ENCODE results near the gene ZNF77. TPM values are rescaled to one million over a fixed set of nuclear protein-coding genes. Genes with fewer than 3 reads are reported as not detected.
"Not testable (repeated sequence)": the region's sequence is repeated elsewhere in the genome, so short reads cannot be mapped to it uniquely, and the experiment has no call there.

Gene ZNF77
- total RNA-seq, 1 experiment from 2014 or later: 5.9 TPM

- DNase-seq (ENCODE audit: low read depth, low spot score); RAD21 ChIA-PET (ENCODE audit: low non-redundant PET in 1 of 2, low total read pairs in 2 of 2, uncharacterized antibody in 2 of 2, unreplicated experiment in 2 of 2); H3K27me3 ChIP-seq (ENCODE audit: insufficient read depth, low read length); ATAC-seq; H3K4me3 ChIP-seq (replicated peaks in 1 of 2; ENCODE audit: low read depth in 1 of 2, low read length in 2 of 2); CTCF ChIA-PET; POLR2A ChIA-PET; H2AFZ ChIP-seq (ENCODE audit: low read depth, low read length, poor library complexity, severe bottlenecking); H3K9ac ChIP-seq (ENCODE audit: low read length); H3K4me1 ChIP-seq (ENCODE audit: control insufficient read depth in 1 of 2, insufficient read depth in 2 of 2, low read length in 2 of 2); H3K9me2 ChIP-seq (ENCODE audit: insufficient read depth); H3K4me2 ChIP-seq (ENCODE audit: low read length); H4K20me1 ChIP-seq (ENCODE audit: insufficient read depth); H3K27ac ChIP-seq (ENCODE audit: low read depth, low read length); BruUV-seq (replicated peaks): not testable (repeated sequence)
- Histone ChIP-seq H3K79me2 (ENCODE audit: insufficient read depth, low read length) (peaks cover 11% of the 10 kb centered on the region; the same call in 1 of the 2 replicates), H3K9me3 (ENCODE audit: control insufficient read depth in 1 of 2, insufficient read depth in 1 of 2, low read depth in 1 of 2, low read length in 2 of 2) (peaks cover 31 to 33% of the 10 kb centered on the region in 2 experiments; a peak in 3 of 4 replicates), H3K36me3 (ENCODE audit: control insufficient read depth in 1 of 2, insufficient read depth in 2 of 2, low read length in 2 of 2) (peaks cover 4 to 53% of the 10 kb centered on the region in 2 experiments)
- intact Hi-C loops (cut with micrococcal nuclease): loop anchor here (10.0 kb wide), 1 partner anchor 91 kb away; the partner anchor contains the start of gene ZNF555
Observed at GRCh38 chr19:2935863-2936262, 8.9 kb downstream of the ZNF77 start.

GRCh38 chr19:2933490-2933910, 11.3 kb downstream of the ZNF77 start:
- BruUV-seq (replicated peaks): no TSS peak
- H3K79me2 ChIP-seq (ENCODE audit: insufficient read depth, low read length): no peaks in the 10 kb centered on the region
- ATAC-seq (no peak), DNase-seq (ENCODE audit: low read depth, low spot score) (no peak)
- H3K9me3 ChIP-seq (ENCODE audit: control insufficient read depth in 1 of 2, insufficient read depth in 1 of 2, low read depth in 1 of 2, low read length in 2 of 2): peaks cover 30 to 33% of the 10 kb centered on the region in 2 experiments; a peak in 3 of 4 replicates
- ChIA-PET CTCF (no interaction called here), RAD21 (ENCODE audit: low non-redundant PET in 1 of 2, low total read pairs in 2 of 2, uncharacterized antibody in 2 of 2, unreplicated experiment in 2 of 2) (no interaction called here), POLR2A (interaction anchor here (0.7 kb wide), 1 partner anchor 33 kb away, joined by 3 read pairs; the partner anchor contains the start of gene ZNF57)
- peaks cover 4 to 48% of the 10 kb centered on the region in 2 experiments for H3K36me3 ChIP-seq (ENCODE audit: control insufficient read depth in 1 of 2, insufficient read depth in 2 of 2, low read length in 2 of 2)
- H3K4me2 ChIP-seq (ENCODE audit: low read length): no peak overlapping the region
- H3K4me3 ChIP-seq (replicated peaks in 1 of 2; ENCODE audit: low read depth in 1 of 2, low read length in 2 of 2): no peak overlapping the region
- no peak overlapping the region for H3K27ac ChIP-seq (ENCODE audit: low read depth, low read length)
- no peak overlapping the region for H2AFZ ChIP-seq (ENCODE audit: low read depth, low read length, poor library complexity, severe bottlenecking)
- intact Hi-C loops (cut with micrococcal nuclease): loop anchor here (10.0 kb wide), 1 partner anchor 89 kb away; the partner anchor contains the start of gene ZNF555
- H3K9me2 ChIP-seq (ENCODE audit: insufficient read depth): no peaks in the 10 kb centered on the region
- no peaks in the 10 kb centered on the region for H3K27me3 ChIP-seq (ENCODE audit: insufficient read depth, low read length)
- peak; percentile 82; the same call in 1 of the 2 replicates for TF ChIP-seq CBX3 (IDR thresholded peaks at IDR 0.05; ENCODE audit: low read depth)
- TF ChIP-seq EGR1 (IDR thresholded peaks at IDR 0.05; ENCODE audit: low read depth): no peak
- TF ChIP-seq REST (IDR thresholded peaks at IDR 0.05; ENCODE audit: low read depth): no peak
- TF ChIP-seq YY1 (IDR thresholded peaks at IDR 0.05; ENCODE audit: extremely low read depth, insufficient replicate concordance, low read depth, low read length): no peak
- no peaks in the 10 kb centered on the region for H3K4me1 ChIP-seq (ENCODE audit: control insufficient read depth in 1 of 2, insufficient read depth in 2 of 2, low read length in 2 of 2)
- H3K9ac ChIP-seq (ENCODE audit: low read length): no peak overlapping the region
- no peaks in the 10 kb centered on the region for H4K20me1 ChIP-seq (ENCODE audit: insufficient read depth)

Measured in HCT116 (cell line).